ENCODE results near the gene P2RY8. TPM values are rescaled to one million over a fixed set of nuclear protein-coding genes. Genes with fewer than 3 reads are reported as not detected.
"Not testable (repeated sequence)": the region's sequence is repeated elsewhere in the genome, so short reads cannot be mapped to it uniquely, and the experiment has no call there.

Gene P2RY8
- total and polyA plus RNA-seq, 4 donors, result 0.31 to 5.5 (median 3.0) TPM

DNA sequence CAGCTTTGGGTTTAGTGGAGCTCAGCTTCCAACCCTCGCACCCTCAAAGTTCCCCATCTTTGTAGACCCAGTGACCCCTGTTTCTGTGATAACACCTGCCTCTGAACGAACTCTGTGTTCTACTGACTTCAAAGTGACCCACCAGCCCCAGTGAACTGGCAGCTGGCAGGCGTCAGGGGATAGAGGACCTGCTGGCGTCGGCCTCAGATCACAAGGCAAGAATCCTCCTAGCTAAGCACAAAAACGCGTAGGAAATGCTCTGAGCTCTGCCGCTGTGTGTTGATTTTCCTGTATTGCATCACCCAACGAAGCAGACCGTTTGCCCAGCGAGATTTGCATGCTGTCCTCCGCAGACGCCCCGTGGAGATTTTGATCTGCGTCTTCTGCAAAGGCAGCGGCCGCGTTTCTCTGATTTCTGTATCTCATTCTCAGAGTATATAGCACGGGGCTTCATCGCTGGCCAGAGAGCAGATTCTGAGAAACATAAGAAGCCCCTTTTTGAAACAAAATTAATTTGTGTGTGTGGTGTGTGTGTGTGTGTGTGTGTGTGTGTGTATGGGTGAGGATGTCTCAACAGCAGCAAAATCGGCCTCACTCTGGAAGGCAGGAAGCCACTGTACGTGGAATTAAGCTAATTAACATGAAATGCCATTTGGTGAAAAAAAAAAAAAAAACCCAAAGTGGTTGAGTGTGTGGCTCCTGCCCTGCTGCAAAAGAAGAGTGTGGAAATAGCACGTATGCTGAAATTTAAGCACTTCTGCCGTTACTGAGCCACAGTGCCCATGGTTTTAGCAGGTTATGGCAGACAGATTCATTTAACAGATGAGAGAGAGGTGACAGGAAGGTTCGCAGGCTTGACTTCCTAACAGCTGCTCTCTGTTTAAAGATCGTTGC lies 55.1 kb downstream of the P2RY8 start:
- Histone ChIP-seq H3K4me3 (ENCODE audit: low read length in 2 of 2) (no peak overlapping the region), H3K9me3 (ENCODE audit: control insufficient read depth, low read length) (peaks cover 4% of the 10 kb centered on the region), H3K4me1 (ENCODE audit: control insufficient read depth in 1 of 2, insufficient read depth in 2 of 2, low read length in 2 of 2) (no peaks in the 10 kb centered on the region), H3K27ac (ENCODE audit: low read depth in 1 of 2, low read length in 2 of 2) (no peak overlapping the region), H3K36me3 (ENCODE audit: control insufficient read depth in 1 of 2, insufficient read depth in 2 of 2, low read length in 1 of 2) (no peaks in the 10 kb centered on the region), H3K27me3 (ENCODE audit: control insufficient read depth in 1 of 2, insufficient read depth in 2 of 2, low read length in 1 of 2) (no peaks in the 10 kb centered on the region)
- DNase-seq, result peak; percentile 69 to 83
- intact Hi-C loops (cut with DNase I), result no loop called here
- 13 to 14% methylated on average over 26 of the region's 26 CpGs for WGBS, 2 donors
- ATAC-seq (ENCODE audit: low FRiP score), result peak; percentile 62

GRCh38 chrX:1480082-1480785 lies 56.8 kb downstream of the P2RY8 start:
- Histone ChIP-seq H3K4me1 (ENCODE audit: control insufficient read depth in 1 of 2, insufficient read depth in 2 of 2, low read length in 2 of 2) (no peaks in the 10 kb centered on the region), H3K4me3 (ENCODE audit: low read length in 2 of 2) (no peak overlapping the region), H3K9me3 (ENCODE audit: control insufficient read depth, low read length) (no peaks in the 10 kb centered on the region), H3K27ac (ENCODE audit: low read depth in 1 of 2, low read length in 2 of 2) (no peak overlapping the region), H3K36me3 (ENCODE audit: control insufficient read depth in 1 of 2, insufficient read depth in 2 of 2, low read length in 1 of 2) (no peaks in the 10 kb centered on the region), H3K27me3 (ENCODE audit: control insufficient read depth in 1 of 2, insufficient read depth in 2 of 2, low read length in 1 of 2) (no peaks in the 10 kb centered on the region)
- intact Hi-C loops (cut with DNase I), result no loop called here
- no peak for DNase-seq
- WGBS, 2 donors, result 74 to 81% methylated on average over 8 of the region's 8 CpGs
- ATAC-seq (ENCODE audit: low FRiP score), result no peak

DNA sequence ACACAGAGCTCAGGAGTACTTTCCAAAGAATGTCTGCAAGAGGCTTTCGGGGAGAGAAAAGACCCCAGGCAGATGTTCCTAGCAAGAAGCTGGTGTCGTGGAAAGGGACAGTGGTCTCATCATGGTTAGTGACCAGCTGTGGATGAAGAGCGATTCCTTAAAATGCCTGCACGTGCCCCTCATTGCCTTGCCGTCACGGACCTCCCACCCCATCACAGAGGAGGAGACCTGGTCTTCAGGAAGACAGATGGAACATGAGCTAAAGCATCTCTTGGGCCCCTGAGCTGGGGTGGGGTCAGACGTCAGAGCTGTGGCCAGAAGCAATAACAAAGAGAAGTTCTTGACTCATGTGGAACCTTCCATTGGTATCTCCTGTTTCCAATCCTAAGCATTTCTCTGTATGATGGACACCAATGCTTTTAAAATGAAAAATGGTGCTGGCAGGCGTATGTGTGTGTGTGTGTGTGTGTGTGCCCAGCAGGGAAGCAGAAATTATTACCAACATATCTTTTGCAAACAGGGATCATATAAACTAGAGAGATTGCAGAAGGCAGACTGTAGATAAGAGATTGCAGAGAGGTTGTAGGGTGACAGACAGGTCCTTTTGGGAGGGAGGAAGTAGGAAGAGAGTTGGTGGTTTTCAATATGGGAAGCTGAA lies 59.1 kb downstream of the P2RY8 start:
- Histone ChIP-seq H3K36me3 (ENCODE audit: control insufficient read depth in 1 of 2, insufficient read depth in 2 of 2, low read length in 1 of 2) (no peaks in the 10 kb centered on the region), H3K27me3 (ENCODE audit: control insufficient read depth in 1 of 2, insufficient read depth in 2 of 2, low read length in 1 of 2) (no peaks in the 10 kb centered on the region), H3K4me1 (ENCODE audit: control insufficient read depth in 1 of 2, insufficient read depth in 2 of 2, low read length in 2 of 2) (no peaks in the 10 kb centered on the region), H3K9me3 (ENCODE audit: control insufficient read depth, low read length) (no peaks in the 10 kb centered on the region), H3K4me3 (ENCODE audit: low read length in 2 of 2) (no peak overlapping the region), H3K27ac (ENCODE audit: low read depth in 1 of 2, low read length in 2 of 2) (no peak overlapping the region)
- peak in 1 of 2 donors; percentile 27 for DNase-seq
- WGBS, 2 donors, result 70 to 77% methylated on average over 8 of the region's 8 CpGs
- intact Hi-C loops (cut with DNase I), result no loop called here
- ATAC-seq (ENCODE audit: low FRiP score), result no peak

- no peaks in the 10 kb centered on the region for H3K36me3 ChIP-seq (ENCODE audit: control insufficient read depth in 1 of 2, insufficient read depth in 2 of 2, low read length in 1 of 2)
- H3K4me3 ChIP-seq (ENCODE audit: low read length in 2 of 2), result no peak overlapping the region
- 68 to 85% methylated on average over 3 of the region's 3 CpGs for WGBS, 2 donors
- H3K27ac ChIP-seq (ENCODE audit: low read depth in 1 of 2, low read length in 2 of 2), result no peak overlapping the region
- intact Hi-C loops (cut with DNase I), result no loop called here
- no peak for DNase-seq
- H3K9me3 ChIP-seq (ENCODE audit: control insufficient read depth, low read length), result no peaks in the 10 kb centered on the region
- no peak for ATAC-seq (ENCODE audit: low FRiP score)
- no peaks in the 10 kb centered on the region for H3K4me1 ChIP-seq (ENCODE audit: control insufficient read depth in 1 of 2, insufficient read depth in 2 of 2, low read length in 2 of 2)
- H3K27me3 ChIP-seq (ENCODE audit: control insufficient read depth in 1 of 2, insufficient read depth in 2 of 2, low read length in 1 of 2), result no peaks in the 10 kb centered on the region
Observed at GRCh38 chrX:1477229-1477628, 59.8 kb downstream of the P2RY8 start.

DNA sequence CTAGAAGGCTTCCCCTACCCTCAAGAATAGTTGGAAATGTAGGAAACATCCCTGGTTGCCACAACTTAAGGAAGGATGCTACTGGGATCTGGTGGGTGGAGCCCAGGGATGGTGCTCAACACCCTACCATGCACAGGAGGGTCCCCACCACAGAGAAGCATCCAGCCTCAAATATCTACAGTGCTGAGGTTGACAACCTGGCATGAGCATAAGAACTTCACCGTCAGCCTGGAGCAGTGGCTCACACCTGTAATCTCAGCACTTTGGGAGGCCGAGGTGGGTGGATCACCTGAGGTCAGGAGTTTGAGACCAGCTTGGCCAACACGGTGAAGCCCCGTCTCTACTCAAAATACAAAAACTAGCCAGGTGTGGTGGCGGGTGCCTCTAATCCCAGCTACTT lies 60.3 kb downstream of the P2RY8 start:
- intact Hi-C loops (cut with DNase I), result no loop called here
- no peak for ATAC-seq (ENCODE audit: low FRiP score)
- WGBS, 2 donors, result 88 to 94% methylated on average over 5 of the region's 5 CpGs

DNA sequence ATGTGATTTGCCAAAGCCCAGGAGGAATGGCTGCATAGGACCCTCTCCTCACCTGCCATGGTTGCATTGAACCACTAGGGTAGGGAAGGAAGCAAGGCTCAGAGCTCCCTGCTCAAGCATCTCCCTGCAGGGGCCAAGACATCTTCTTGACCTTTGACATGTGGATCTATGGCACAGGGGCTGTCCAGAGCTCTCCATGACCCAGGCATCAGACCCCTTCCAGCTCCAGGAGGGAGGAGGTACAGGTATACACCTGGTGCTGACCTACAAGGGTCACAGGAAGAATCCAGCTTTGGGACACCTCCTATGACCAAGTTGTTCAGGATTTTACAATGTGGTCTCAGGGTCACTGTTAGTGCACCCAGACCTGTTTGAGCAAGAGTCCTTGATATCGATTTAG lies 61.1 kb downstream of the P2RY8 start:
- 95 to 98% methylated on average over 1 of the region's 1 CpG for WGBS, 2 donors
- ATAC-seq (ENCODE audit: low FRiP score) (no peak), DNase-seq (peak in 1 of 2 donors; percentile 22)
- Histone ChIP-seq H3K27me3 (ENCODE audit: control insufficient read depth in 1 of 2, insufficient read depth in 2 of 2, low read length in 1 of 2) (no peaks in the 10 kb centered on the region), H3K36me3 (ENCODE audit: control insufficient read depth in 1 of 2, insufficient read depth in 2 of 2, low read length in 1 of 2) (no peaks in the 10 kb centered on the region), H3K9me3 (ENCODE audit: control insufficient read depth, low read length) (no peaks in the 10 kb centered on the region), H3K4me1 (ENCODE audit: control insufficient read depth in 1 of 2, insufficient read depth in 2 of 2, low read length in 2 of 2) (no peaks in the 10 kb centered on the region), H3K4me3 (ENCODE audit: low read length in 2 of 2) (no peak overlapping the region), H3K27ac (ENCODE audit: low read depth in 1 of 2, low read length in 2 of 2) (no peak overlapping the region)
- intact Hi-C loops (cut with DNase I), result no loop called here

More for the DNA sequence above, 60.3 kb downstream of the P2RY8 start:
- Histone ChIP-seq H3K4me1 (ENCODE audit: control insufficient read depth in 1 of 2, insufficient read depth in 2 of 2, low read length in 2 of 2) (no peaks in the 10 kb centered on the region), H3K27me3 (ENCODE audit: control insufficient read depth in 1 of 2, insufficient read depth in 2 of 2, low read length in 1 of 2) (no peaks in the 10 kb centered on the region), H3K4me3 (ENCODE audit: low read length in 2 of 2) (no peak overlapping the region), H3K36me3 (ENCODE audit: control insufficient read depth in 1 of 2, insufficient read depth in 2 of 2, low read length in 1 of 2) (no peaks in the 10 kb centered on the region), H3K27ac (ENCODE audit: low read depth in 1 of 2, low read length in 2 of 2) (no peak overlapping the region), H3K9me3 (ENCODE audit: control insufficient read depth, low read length) (no peaks in the 10 kb centered on the region)
- DNase-seq, result no peak

GRCh38 chrX:1475481-1475880 lies 61.5 kb downstream of the P2RY8 start:
- WGBS, 2 donors, result 88 to 95% methylated on average over 4 of the region's 4 CpGs
- Histone ChIP-seq H3K27ac (ENCODE audit: low read depth in 1 of 2, low read length in 2 of 2) (no peak overlapping the region), H3K4me1 (ENCODE audit: control insufficient read depth in 1 of 2, insufficient read depth in 2 of 2, low read length in 2 of 2) (no peaks in the 10 kb centered on the region), H3K9me3 (ENCODE audit: control insufficient read depth, low read length) (no peaks in the 10 kb centered on the region), H3K27me3 (ENCODE audit: control insufficient read depth in 1 of 2, insufficient read depth in 2 of 2, low read length in 1 of 2) (no peaks in the 10 kb centered on the region), H3K4me3 (ENCODE audit: low read length in 2 of 2) (no peak overlapping the region), H3K36me3 (ENCODE audit: control insufficient read depth in 1 of 2, insufficient read depth in 2 of 2, low read length in 1 of 2) (no peaks in the 10 kb centered on the region)
- no peak for DNase-seq
- intact Hi-C loops (cut with DNase I), result no loop called here
- no peak for ATAC-seq (ENCODE audit: low FRiP score)

GRCh38 chrX:1474593-1474992 lies 62.4 kb downstream of the P2RY8 start:
- H3K36me3 ChIP-seq (ENCODE audit: control insufficient read depth in 1 of 2, insufficient read depth in 2 of 2, low read length in 1 of 2); H3K27me3 ChIP-seq (ENCODE audit: control insufficient read depth in 1 of 2, insufficient read depth in 2 of 2, low read length in 1 of 2); H3K4me3 ChIP-seq (ENCODE audit: low read length in 2 of 2); H3K9me3 ChIP-seq (ENCODE audit: control insufficient read depth, low read length); DNase-seq; intact Hi-C loops (cut with DNase I); ATAC-seq (ENCODE audit: low FRiP score); H3K27ac ChIP-seq (ENCODE audit: low read depth in 1 of 2, low read length in 2 of 2); H3K4me1 ChIP-seq (ENCODE audit: control insufficient read depth in 1 of 2, insufficient read depth in 2 of 2, low read length in 2 of 2): not testable (repeated sequence)
- 66 to 76% methylated on average over 2 of the region's 2 CpGs for WGBS, 2 donors

Data from aorta (tissue), 5 donors.